Measurements from ENCODE around the gene OR6S1. TPM values are rescaled to one million over a fixed set of nuclear protein-coding genes. Genes with fewer than 3 reads are reported as not detected.

The OR6S1 gene
- total RNA-seq, 1 experiment from 2014 or later = not detected

- in situ Hi-C loops (cut with HindIII; ENCODE audit: low pct_unique_long_range_greater_than_20kb, low sequenced_read_pairs) = no loop called here
- DNase-seq (ENCODE audit: low read depth, low spot score) (peak; percentile 84), ATAC-seq (peak; percentile 81)
- H3K4me1 ChIP-seq (ENCODE audit: control insufficient read depth, insufficient read depth, low read length) = peaks cover 3% of the 10 kb centered on the region
- no peaks in the 10 kb centered on the region for H3K36me3 ChIP-seq (ENCODE audit: control insufficient read depth, insufficient read depth, low read length)
- TF ChIP-seq, protein P1, sequence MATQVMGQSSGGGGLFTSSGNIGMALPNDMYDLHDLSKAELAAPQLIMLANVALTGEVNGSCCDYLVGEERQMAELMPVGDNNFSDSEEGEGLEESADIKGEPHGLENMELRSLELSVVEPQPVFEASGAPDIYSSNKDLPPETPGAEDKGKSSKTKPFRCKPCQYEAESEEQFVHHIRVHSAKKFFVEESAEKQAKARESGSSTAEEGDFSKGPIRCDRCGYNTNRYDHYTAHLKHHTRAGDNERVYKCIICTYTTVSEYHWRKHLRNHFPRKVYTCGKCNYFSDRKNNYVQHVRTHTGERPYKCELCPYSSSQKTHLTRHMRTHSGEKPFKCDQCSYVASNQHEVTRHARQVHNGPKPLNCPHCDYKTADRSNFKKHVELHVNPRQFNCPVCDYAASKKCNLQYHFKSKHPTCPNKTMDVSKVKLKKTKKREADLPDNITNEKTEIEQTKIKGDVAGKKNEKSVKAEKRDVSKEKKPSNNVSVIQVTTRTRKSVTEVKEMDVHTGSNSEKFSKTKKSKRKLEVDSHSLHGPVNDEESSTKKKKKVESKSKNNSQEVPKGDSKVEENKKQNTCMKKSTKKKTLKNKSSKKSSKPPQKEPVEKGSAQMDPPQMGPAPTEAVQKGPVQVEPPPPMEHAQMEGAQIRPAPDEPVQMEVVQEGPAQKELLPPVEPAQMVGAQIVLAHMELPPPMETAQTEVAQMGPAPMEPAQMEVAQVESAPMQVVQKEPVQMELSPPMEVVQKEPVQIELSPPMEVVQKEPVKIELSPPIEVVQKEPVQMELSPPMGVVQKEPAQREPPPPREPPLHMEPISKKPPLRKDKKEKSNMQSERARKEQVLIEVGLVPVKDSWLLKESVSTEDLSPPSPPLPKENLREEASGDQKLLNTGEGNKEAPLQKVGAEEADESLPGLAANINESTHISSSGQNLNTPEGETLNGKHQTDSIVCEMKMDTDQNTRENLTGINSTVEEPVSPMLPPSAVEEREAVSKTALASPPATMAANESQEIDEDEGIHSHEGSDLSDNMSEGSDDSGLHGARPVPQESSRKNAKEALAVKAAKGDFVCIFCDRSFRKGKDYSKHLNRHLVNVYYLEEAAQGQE (IDR thresholded peaks at IDR 0.05; ENCODE audit: insufficient read depth in 1 of 2, low read depth in 2 of 2, low read length in 1 of 2) = no peak
- TF ChIP-seq, protein P2, sequence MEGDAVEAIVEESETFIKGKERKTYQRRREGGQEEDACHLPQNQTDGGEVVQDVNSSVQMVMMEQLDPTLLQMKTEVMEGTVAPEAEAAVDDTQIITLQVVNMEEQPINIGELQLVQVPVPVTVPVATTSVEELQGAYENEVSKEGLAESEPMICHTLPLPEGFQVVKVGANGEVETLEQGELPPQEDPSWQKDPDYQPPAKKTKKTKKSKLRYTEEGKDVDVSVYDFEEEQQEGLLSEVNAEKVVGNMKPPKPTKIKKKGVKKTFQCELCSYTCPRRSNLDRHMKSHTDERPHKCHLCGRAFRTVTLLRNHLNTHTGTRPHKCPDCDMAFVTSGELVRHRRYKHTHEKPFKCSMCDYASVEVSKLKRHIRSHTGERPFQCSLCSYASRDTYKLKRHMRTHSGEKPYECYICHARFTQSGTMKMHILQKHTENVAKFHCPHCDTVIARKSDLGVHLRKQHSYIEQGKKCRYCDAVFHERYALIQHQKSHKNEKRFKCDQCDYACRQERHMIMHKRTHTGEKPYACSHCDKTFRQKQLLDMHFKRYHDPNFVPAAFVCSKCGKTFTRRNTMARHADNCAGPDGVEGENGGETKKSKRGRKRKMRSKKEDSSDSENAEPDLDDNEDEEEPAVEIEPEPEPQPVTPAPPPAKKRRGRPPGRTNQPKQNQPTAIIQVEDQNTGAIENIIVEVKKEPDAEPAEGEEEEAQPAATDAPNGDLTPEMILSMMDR (IDR thresholded peaks at IDR 0.05) = no peak
- TF ChIP-seq SIN3A (IDR thresholded peaks at IDR 0.05; ENCODE audit: borderline replicate concordance, insufficient read depth, low read depth, low read length) (no peak), TCF7L2 (IDR thresholded peaks at IDR 0.05; ENCODE audit: low read depth, low read length) (no peak), POLR2AphosphoS5 (IDR thresholded peaks at IDR 0.05; ENCODE audit: low read depth, low read length) (peak; percentile 87; the same call in 1 of the 2 replicates)
- CTCF ChIA-PET = interaction anchor here (1.5 kb wide), 1 partner anchor 288 kb away, joined by 4 read pairs; no protein-coding TSS in a partner anchor
- BruUV-seq (replicated peaks) = no TSS peak
- H3K27ac ChIP-seq (ENCODE audit: low read length) = peak overlapping the region; percentile 96
- no peaks in the 10 kb centered on the region for H3K27me3 ChIP-seq (ENCODE audit: control insufficient read depth, insufficient read depth, low read length)
- POLR2A ChIA-PET = no interaction called here
- intact Hi-C loops (cut with micrococcal nuclease; ENCODE audit: unreplicated experiment) = loop anchor here (5.0 kb wide), 1 partner anchor 70 kb away; no protein-coding TSS in a partner anchor
- H3K4me3 ChIP-seq (ENCODE audit: low read depth in 2 of 2, low read length in 2 of 2) = peak overlapping the region; percentile 81 to 97
- H3K9me3 ChIP-seq (ENCODE audit: control insufficient read depth, insufficient read depth, low read depth, low read length) = no peaks in the 10 kb centered on the region
Observed at GRCh38 chr14:20682435-20683124, 41.1 kb upstream of the OR6S1 start.

DNA sequence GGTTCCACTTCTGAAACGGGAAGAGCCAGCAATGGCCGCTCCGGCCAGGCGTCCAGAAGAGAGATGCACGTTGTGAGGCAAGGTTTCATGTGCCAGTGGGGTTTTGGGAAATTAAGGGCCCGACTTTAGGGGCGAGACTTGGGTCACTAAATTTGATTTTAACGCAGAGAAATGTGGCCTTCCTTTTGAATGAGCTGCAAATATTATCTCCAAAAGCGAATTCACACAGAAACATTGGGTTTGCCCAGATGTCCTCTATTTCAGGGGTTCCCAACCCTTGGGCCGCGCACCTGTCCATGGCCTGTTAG lies 40.6 kb upstream of the OR6S1 start:
- in situ Hi-C loops (cut with HindIII; ENCODE audit: low pct_unique_long_range_greater_than_20kb, low sequenced_read_pairs) (no loop called here), intact Hi-C loops (cut with micrococcal nuclease; ENCODE audit: unreplicated experiment) (loop anchor here (5.0 kb wide), 1 partner anchor 70 kb away; no protein-coding TSS in a partner anchor)
- TF ChIP-seq, protein P2 (IDR thresholded peaks at IDR 0.05) = no peak
- TF ChIP-seq POLR2AphosphoS5 (IDR thresholded peaks at IDR 0.05; ENCODE audit: low read depth, low read length) (no peak), SIN3A (IDR thresholded peaks at IDR 0.05; ENCODE audit: borderline replicate concordance, insufficient read depth, low read depth, low read length) (no peak), TCF7L2 (IDR thresholded peaks at IDR 0.05; ENCODE audit: low read depth, low read length) (no peak)
- TF ChIP-seq, protein P1 (IDR thresholded peaks at IDR 0.05; ENCODE audit: insufficient read depth in 1 of 2, low read depth in 2 of 2, low read length in 1 of 2) = no peak
- Histone ChIP-seq H3K36me3 (ENCODE audit: control insufficient read depth, insufficient read depth, low read length) (no peaks in the 10 kb centered on the region), H3K27ac (ENCODE audit: low read length) (peak overlapping the region; percentile 96), H3K27me3 (ENCODE audit: control insufficient read depth, insufficient read depth, low read length) (no peaks in the 10 kb centered on the region), H3K9me3 (ENCODE audit: control insufficient read depth, insufficient read depth, low read depth, low read length) (no peaks in the 10 kb centered on the region), H3K4me1 (ENCODE audit: control insufficient read depth, insufficient read depth, low read length) (peaks cover 3% of the 10 kb centered on the region), H3K4me3 (ENCODE audit: low read depth in 2 of 2, low read length in 2 of 2) (peak overlapping the region; percentile 81 to 97)
- ChIA-PET POLR2A (interaction anchor here (0.8 kb wide), 1 partner anchor 339 kb away, joined by 4 read pairs; no protein-coding TSS in a partner anchor), CTCF (interaction anchor here (1.5 kb wide), 2 partner anchors 19 to 289 kb away, joined by 4 to 6 read pairs; no protein-coding TSS in a partner anchor)
- no peak for DNase-seq (ENCODE audit: low read depth, low spot score)
- ATAC-seq = no peak
- TSS peak; percentile 87 for BruUV-seq (replicated peaks)
